Right atrium auricular region (tissue), 2 donors: ENCODE data around the gene VRK2. TPM values are rescaled to one million over a fixed set of nuclear protein-coding genes. Genes with fewer than 3 reads are reported as not detected.

Experiments
- DNase-seq: peaks from one replicate; pipeline ENCODE4 v3.0.0-alpha.2; 2019; ENCODE audit warnings: low spot score
- H3K27ac ChIP-seq, 2 donors: fragments of 200-600 bp; sonication (generic); 1 replicate in 1 of 2; 2 replicates in 1 of 2; pipeline ENCODE4 v1.5.1; 2016 to 2019
- H3K27me3 ChIP-seq, 2 donors: fragments of 200-600 bp; sonication (generic); one replicate each; pipeline versions ENCODE4 v1.5.1 to v1.6.0; 2017 to 2019
- H3K36me3 ChIP-seq: fragments of 200-600 bp; sonication (generic); one replicate; pipeline ENCODE4 v1.5.1; 2016
- H3K4me1 ChIP-seq, 2 donors: fragments of 200-600 bp; sonication (generic); one replicate each; pipeline versions ENCODE4 v1.5.1 to v1.6.0; 2017 to 2019
- H3K4me3 ChIP-seq, 2 donors: fragments of 200-600 bp; sonication (generic); 1 replicate in 1 of 2; 2 replicates in 1 of 2; pipeline ENCODE4 v1.5.1; 2017 to 2019; ENCODE audit warnings: mild to moderate bottlenecking in 1 of 2, moderate library complexity in 1 of 2
- H3K9me3 ChIP-seq, 2 donors: fragments of 200-600 bp; sonication (generic); one replicate each; pipeline ENCODE4 v1.5.1; 2019
- total RNA-seq, 2 donors: library from RNA; depleted of rRNA; stranded (reverse); fragments of >200 nt; gene quantifications; one replicate each; pipeline ENCODE4 v1.1.0, GENCODE V29; 2016
- TF ChIP-seq, protein P1 (sequence below), 2 donors: fragments of 200-600 bp; sonication (generic); IDR thresholded peaks; one replicate each; pipeline ENCODE4 v1.5.1; 2019; ENCODE audit warnings: antibody characterized with exemption in 2 of 2

The VRK2 gene
- total RNA-seq, 2 donors from 2014 or later, result 14.6 to 15.4 TPM

DNA sequence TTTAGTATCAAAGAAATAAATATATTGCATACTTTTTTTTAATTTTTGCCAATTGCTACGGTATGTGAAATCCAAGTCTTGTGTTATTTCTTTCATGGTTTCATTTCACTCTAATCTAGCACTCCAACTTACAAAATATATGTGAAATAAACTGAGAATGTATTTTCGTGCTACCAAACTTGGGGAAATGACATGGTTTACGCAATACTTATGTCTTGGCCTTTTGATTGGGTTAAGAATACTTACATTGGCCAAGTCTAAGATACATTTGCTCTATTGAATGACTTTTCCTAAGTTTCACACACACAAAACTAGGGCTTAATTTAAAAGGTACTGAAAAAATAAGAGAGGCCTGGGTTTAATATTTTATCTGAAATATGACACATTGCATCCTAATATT lies 80.5 kb downstream of the VRK2 start:
- Histone ChIP-seq H3K36me3 (peaks cover under 1% of the 10 kb centered on the region), H3K27ac (no peak overlapping the region), H3K4me1 (peaks cover 0 to 9% of the 10 kb centered on the region in 2 donors), H3K27me3 (no peaks in the 10 kb centered on the region), H3K9me3 (no peaks in the 10 kb centered on the region), H3K4me3 (no peak overlapping the region)
- TF ChIP-seq, protein P1, sequence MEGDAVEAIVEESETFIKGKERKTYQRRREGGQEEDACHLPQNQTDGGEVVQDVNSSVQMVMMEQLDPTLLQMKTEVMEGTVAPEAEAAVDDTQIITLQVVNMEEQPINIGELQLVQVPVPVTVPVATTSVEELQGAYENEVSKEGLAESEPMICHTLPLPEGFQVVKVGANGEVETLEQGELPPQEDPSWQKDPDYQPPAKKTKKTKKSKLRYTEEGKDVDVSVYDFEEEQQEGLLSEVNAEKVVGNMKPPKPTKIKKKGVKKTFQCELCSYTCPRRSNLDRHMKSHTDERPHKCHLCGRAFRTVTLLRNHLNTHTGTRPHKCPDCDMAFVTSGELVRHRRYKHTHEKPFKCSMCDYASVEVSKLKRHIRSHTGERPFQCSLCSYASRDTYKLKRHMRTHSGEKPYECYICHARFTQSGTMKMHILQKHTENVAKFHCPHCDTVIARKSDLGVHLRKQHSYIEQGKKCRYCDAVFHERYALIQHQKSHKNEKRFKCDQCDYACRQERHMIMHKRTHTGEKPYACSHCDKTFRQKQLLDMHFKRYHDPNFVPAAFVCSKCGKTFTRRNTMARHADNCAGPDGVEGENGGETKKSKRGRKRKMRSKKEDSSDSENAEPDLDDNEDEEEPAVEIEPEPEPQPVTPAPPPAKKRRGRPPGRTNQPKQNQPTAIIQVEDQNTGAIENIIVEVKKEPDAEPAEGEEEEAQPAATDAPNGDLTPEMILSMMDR (IDR thresholded peaks at IDR 0.05), result no peak
- DNase-seq, result no peak

DNA sequence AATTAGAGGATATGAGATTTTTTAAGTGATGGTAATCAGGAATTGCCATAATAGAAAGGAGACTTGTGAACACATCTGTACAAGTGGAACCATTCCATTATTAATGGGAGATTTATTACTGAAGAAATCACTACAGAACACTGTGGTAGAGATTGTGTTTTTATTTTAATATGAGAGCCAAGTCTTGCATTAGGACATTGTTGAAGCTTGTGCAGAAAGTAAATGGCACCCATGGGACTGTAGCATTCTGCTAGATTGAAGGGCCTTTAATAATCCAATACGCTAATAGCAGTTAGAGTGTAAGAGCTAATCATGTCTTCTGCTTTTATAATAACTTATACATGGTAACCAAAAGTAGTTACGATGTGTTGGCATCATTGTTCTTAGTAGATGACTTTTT lies 83.6 kb downstream of the VRK2 start:
- TF ChIP-seq, protein P1 (IDR thresholded peaks at IDR 0.05), result no peak
- peaks cover 8% of the 10 kb centered on the region for H3K36me3 ChIP-seq
- no peak for DNase-seq
- no peaks in the 10 kb centered on the region for H3K9me3 ChIP-seq
- no peak overlapping the region for H3K27ac ChIP-seq
- H3K4me1 ChIP-seq, result peaks cover 0 to 9% of the 10 kb centered on the region in 2 donors
- H3K27me3 ChIP-seq, result no peaks in the 10 kb centered on the region
- no peak overlapping the region for H3K4me3 ChIP-seq

DNA sequence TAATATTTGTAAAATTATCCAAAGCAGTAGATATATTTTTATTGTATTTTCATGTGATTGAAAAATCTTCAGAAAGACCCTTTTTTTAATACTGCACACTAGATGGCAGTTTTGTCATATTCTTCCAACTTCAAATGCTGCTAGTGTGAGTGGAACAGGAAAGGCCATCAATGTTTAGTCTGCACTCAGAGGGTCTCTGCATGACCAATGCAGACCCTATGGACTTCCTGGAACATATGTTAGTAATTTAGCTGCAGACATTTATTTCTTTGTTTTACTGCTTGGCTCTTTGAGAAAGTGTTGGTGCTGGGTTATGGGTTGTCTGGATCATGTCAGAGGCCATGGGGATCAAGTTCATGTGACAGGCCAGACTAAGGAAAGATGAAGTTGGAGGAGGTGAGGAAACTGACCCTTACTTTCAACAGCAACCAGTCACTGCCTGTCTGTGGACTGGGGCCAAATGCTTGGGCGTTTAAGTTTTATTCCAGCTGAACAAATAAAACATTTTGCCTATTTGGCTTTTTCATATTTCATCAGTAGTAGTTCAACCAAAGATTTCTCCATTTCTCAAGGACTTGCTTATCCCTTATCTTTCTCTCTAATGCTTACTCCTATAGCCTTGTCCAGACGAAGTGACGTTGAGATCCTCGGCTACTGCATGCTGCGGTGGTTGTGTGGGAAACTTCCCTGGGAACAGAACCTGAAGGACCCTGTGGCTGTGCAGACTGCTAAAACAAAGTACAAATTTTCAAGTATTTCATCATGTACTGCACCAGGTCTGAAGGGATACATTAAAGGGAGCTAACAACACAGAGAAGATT lies 84.8 kb downstream of the VRK2 start:
- H3K9me3 ChIP-seq, result no peaks in the 10 kb centered on the region
- TF ChIP-seq, protein P1 (IDR thresholded peaks at IDR 0.05), result peak in 1 of 2 donors; percentile 45
- no peak for DNase-seq
- no peak overlapping the region for H3K4me3 ChIP-seq
- no peak overlapping the region for H3K27ac ChIP-seq
- H3K4me1 ChIP-seq, result peaks cover 0 to 9% of the 10 kb centered on the region in 2 donors
- H3K27me3 ChIP-seq, result no peaks in the 10 kb centered on the region
- peaks cover 8% of the 10 kb centered on the region for H3K36me3 ChIP-seq

DNA sequence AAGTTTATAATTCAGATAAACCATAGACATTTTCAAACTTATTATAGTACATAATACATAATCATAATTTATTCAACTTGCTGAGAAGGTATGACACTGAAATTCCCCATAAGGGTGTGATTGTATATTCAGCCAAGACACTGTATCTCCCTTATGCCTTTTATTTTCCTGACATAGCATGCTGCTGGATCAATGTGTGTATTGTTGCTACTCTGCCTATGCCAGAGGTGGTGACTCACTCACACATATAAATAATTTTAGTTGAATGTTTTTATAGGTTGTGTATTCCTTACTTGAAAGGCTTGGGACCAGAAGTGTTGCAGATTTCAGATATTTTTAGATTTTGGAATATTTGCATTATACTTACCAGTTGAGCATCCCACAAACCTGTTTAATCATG lies 86.8 kb downstream of the VRK2 start:
- DNase-seq, result no peak
- no peaks in the 10 kb centered on the region for H3K9me3 ChIP-seq
- no peak overlapping the region for H3K27ac ChIP-seq
- H3K4me3 ChIP-seq, result no peak overlapping the region
- H3K27me3 ChIP-seq, result no peaks in the 10 kb centered on the region
- peaks cover 0 to 18% of the 10 kb centered on the region in 2 donors for H3K4me1 ChIP-seq
- TF ChIP-seq, protein P1 (IDR thresholded peaks at IDR 0.05), result no peak
- peaks cover 8% of the 10 kb centered on the region for H3K36me3 ChIP-seq

DNA sequence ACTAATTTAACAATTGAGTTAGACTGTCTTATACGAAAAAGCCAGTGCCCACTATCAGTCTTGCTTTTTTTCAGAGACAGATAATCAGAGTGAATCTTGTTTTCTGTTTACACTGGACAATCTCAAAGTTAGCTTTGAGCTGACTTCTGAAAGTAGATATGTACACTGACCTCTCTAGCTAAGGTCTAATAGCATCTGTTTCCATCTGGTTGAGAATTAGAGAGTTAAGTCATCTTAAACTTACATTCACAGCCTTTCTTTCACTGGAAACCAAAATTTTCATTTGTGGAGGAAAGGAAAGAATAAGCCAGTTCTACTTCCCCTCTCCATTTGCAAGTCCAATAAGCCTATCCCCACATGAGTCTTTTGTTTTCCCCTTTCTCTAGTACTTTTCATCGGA lies 89.3 kb downstream of the VRK2 start:
- Histone ChIP-seq H3K9me3 (no peaks in the 10 kb centered on the region), H3K4me3 (no peak overlapping the region), H3K36me3 (peaks cover 8% of the 10 kb centered on the region), H3K27ac (no peak overlapping the region), H3K27me3 (no peaks in the 10 kb centered on the region), H3K4me1 (peaks cover 0 to 18% of the 10 kb centered on the region in 2 donors)
- DNase-seq, result no peak
- TF ChIP-seq, protein P1 (IDR thresholded peaks at IDR 0.05), result no peak
